Inferior parietal cortex (tissue), 1 donor: Measurements from ENCODE around the gene SLC51B.
"Not testable (repeated sequence)": the region's sequence is repeated elsewhere in the genome, so short reads cannot be mapped to it uniquely, and the experiment has no call there.

Experiments
- DNase-seq: peaks from one replicate; pipeline ENCODE4 v3.0.0-alpha.2; 2016; ENCODE audit errors: extremely low spot score

The SLC51B gene

DNA sequence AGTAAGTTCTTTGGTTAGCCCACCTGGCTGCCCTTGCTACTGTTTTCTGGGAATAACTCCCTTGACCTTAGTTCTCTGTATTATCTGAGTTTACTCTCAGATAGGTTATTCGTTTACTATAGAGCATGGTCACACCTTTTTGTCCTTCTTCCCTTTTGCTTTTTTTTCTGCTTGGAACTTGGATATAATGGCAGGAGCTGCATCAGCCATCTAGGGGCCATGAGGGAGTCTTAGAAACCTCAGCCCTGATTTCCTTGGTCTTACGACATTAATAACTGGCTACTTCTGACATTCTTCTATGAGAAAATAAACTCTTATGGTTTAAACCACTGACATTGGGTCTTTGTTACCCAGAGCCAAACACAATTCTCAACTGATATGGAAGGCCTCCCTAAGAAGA lies 3.4 kb upstream of the SLC51B start:
- no peak for DNase-seq

DNA sequence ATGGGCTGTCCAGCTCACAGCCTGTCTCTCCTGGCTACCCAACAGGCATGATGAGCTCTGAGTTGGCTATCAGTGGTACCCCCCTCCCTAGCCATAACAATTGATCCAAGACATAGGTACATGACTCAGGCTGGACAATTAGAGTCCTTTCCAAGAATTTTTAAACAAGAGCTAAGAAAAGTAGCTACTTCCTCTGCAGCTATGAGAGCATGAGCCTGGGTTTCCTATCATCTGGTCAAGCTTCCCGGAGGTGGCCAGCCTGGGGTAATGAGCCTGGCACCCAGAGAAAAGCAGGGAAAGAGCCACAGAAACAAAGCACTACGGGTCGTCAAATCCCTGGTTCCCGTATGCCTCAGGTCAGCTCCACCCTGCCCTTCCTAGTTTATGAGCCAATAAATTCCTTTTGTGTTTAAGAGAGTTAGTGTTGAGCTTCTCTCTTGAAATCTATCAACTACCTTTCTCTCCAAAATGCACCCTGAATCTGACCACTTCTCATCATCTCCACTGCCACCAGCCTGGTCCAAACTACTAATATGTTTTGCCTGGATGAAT lies 2.3 kb upstream of the SLC51B start:
- no peak for DNase-seq

DNA sequence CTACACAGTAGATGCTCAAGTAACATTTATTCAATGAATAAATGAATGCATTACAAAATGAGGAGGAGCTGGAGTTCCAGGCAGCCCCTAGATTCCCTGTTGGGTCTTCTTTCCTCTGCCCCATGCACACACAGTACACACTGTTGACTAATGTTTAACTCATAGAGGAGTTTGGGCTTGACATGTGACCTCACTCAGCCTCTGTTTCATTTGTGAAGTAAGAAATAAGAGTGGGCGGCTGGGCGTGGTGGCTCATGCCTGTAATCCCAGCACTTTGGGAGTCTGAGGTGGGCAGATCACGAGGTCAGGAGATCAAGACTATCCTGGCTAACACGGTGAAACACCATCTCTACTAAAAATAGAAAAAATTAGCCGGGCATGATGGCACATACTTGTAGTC lies 969 bp upstream of the SLC51B start:
- not testable (repeated sequence) for DNase-seq

DNA sequence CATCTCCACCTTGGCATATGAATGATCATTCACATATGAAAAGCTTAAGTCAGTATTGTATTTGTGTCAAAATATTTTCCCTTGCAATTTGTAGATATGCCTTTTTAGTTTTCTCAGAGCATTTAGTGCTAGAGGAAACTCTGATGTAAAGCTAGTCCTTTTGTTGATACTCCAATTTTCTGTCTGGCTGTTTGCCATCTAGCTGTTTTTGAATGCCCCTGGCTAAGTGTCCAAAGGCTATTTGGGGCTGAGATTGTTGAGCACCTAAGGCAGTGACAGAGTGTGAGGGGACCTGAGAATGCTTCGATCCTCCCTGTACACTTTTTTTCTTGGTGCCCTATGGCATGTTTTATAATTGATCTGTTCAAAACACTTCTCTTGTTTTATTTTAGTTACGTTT lies 3.1 kb downstream of the SLC51B start:
- DNase-seq = no peak

DNA sequence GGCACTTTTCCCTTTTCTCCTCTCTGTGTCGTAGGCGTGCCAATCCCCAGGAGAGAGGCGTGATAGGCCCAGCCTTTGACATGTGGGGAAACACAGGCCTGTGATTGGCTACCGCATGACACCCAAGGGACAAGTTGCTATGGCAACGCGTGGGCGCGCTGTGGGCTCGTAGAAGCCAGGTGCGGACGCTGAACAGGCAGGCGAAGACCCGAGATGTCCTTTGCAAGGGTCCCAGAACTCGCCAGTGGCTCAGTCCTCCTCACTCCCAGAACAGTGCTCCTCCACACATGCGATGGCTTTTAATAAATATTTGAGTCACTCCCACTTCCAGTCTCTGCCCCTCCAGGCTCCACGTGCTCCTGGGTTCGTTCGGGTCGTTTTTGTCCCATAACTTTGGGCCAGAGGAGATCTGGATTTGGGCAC lies 4.2 kb downstream of the SLC51B start:
- peak; percentile 95 for DNase-seq

DNA sequence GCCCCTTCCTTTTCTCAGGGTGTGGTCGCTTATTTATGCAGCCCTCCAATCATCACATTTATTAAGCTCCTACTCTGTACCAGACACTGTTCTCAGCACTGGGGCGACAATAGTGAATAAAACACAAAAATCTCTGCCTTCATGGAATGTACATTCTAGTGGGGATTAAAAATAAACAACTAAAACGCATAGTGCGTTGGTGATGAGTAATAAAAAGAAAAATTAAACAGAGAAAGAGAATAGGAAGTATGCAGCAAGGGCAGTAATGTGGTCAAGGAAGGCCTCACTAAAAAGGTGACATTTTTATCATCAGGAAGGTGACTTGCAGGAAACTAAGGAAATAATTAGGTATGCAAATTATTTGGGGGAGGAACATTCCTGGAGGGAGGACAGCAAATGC lies 5.1 kb downstream of the SLC51B start:
- no peak for DNase-seq

DNA sequence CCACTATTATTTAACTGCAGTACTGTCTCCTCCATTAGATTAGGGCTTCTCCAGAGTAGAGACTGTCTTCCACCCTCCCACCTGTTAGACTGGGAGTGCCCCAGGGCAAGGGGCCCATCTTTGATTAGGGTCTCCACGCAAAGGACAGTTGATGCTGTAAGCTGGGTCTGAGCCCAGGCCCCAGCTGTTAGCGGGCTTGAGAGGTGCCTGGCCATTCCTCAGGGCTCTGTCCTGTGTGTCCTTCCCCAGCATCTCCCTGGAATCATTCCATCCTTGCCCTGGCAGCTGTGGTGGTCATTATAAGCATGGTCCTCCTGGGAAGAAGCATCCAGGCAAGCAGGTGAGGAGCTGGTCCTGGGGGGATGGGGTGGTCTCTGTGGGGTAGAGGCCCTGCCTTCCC lies 6.1 kb downstream of the SLC51B start:
- DNase-seq = no peak

DNA sequence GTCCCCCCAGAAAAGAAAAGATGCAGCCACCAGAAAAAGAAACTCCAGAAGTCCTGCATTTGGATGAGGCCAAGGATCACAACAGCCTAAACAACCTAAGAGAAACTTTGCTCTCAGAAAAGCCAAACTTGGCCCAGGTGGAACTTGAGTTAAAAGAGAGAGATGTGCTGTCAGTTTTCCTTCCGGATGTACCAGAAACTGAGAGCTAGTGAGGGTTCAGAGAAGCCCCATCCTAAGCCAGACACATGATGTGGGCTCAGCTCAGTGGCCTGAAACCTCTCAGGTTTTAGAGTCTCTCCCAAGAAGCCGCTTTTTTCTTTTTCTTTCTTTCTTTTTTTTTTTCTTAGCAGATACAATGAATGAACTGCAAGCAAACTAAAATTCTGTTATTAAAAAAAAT lies 7.8 kb downstream of the SLC51B start:
- no peak for DNase-seq

DNA sequence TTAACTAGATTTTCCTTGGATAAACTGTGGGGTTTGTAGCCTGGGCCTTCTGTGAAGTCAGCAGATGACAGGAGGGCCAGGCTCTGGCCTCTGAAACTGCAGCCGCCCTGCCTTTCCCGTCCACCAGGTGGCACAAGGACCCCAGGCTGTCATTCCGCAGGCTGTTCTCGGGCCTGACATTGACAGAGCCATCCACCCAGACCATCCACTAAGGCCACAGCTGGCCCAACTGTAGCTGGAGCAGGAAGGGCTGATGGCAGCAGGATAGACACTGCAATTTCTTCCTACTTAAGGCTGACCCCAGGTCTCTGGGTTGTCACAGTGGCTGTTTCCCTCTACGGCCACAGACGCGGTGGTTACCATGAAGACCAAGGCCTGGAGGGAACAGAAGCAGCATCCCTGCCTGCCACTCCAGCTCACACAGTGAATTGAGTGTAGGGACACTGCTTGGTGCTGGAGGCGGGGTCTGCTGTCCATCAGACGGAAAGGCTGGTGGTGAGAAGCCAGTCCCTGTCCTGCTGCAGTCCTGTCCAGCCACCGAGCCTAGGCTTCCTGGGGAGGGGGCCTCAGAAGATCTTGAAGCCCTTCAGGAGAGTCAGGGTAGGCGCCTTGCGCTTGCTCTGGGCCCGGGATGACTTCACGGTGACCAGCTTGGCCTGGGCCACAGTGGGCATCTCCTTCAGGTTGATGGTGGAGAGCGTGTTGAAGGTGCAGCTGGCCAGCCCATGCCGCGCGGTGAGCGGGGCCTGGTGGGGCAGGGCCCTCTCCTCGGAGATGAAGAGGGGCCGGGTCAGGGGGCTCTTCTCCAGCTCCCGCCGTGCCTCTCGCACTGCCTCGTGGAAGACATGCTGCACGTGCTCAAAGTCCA lies 9.4 kb downstream of the SLC51B start:
- DNase-seq = peak; percentile 80

DNA sequence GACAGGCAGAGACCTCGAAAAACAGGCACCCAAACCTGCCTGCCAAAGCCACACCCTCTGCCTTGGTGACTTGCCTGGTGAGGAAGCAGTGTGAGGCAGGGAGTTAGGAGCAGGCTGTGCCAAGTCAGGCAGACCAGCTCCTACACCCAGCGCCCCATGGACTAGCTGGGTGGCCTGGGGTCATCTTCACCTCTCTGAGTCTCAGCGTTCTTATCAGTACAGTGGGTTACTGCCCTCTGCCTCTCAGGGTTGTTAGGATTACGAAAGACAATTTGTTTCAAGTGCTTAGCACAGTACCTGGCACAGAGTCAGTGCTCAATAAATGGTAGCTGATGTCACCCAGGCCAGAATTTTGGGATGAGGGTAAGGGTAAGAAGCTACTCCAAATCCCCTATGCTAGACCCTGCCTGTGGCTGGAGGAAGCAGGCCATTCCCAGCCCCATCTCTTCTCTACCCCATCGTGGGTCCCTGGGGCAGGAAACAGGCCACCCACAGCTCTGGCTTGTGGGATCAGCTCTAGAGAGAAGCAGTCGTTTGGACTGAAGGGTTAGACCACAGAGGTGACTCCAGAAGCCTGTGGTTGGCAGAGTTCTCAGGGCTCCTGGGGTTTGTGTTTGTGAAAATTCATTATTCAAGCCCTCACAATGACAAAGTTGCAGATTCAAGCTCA lies 10.1 kb downstream of the SLC51B start:
- DNase-seq = no peak

DNA sequence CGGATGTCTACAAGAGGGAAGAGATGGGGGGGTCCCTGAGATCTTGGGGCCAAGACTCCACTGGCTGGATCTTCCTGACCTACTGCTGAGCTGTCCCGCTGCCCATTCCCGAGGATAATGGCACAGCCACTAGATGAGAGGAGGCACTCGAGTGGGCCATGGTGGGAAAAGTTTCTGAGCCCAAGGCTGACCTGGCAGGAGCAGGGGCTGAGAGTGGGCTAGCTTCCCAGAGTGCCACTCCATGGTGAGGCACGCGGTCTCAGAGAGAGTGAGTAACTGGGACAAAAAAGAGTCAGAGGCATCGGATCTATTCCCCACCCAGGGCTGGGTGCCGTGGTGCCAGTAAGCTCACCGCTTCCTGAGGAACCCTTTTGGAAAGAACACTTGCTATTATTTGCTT lies 10.9 kb downstream of the SLC51B start:
- no peak for DNase-seq

DNA sequence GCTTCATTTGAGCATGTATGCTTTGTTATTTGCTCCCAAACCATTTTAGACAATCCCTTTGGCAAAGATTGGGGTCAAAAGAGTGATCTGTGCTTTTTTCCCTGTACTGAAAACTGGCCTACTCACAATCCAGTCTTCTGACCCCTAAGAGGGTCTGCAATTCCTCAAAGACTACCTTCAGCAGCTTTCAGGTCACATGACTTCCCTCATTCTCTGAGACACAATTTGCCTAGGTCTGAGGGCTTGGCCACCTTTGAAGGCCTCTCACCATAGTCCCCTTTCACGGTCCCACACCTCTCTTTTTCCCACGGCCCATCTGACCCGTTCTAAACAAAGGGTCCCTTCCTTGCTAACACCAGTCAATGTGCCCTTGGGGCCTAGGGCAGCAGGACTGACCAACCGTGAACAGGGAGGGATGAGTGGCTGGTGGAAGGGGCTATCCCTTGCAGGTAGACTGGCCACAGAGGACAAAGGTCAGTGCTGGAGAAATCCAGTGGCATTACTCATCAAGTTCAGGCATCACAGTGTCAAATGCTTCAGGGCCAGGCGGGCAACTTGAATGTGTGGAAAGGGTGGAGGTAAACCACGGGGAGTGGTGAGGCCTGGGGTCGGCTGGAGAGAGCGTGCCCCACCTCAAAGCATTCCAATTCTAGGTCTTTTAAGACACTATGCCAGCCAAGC lies 11.8 kb downstream of the SLC51B start:
- no peak for DNase-seq

DNA sequence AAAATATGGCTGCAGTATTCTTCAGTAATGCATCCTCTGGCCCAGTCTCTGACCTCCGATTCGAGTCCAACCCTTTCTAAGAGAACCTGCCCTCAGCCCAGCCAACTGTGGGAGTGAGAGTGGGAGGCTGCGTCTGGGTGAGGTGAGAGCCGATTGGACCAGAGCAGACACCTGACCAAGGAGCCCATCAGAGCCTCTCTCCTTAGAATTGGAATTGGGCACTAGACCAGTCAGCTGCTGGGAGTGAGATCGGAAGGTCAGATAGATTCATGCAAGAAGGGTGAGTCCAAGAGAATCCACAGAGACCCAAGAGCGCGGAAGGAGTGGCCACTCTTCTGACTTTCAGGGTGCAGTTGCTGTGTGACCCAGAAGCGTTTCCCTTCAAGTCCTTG lies 12.4 kb downstream of the SLC51B start:
- no peak for DNase-seq

DNA sequence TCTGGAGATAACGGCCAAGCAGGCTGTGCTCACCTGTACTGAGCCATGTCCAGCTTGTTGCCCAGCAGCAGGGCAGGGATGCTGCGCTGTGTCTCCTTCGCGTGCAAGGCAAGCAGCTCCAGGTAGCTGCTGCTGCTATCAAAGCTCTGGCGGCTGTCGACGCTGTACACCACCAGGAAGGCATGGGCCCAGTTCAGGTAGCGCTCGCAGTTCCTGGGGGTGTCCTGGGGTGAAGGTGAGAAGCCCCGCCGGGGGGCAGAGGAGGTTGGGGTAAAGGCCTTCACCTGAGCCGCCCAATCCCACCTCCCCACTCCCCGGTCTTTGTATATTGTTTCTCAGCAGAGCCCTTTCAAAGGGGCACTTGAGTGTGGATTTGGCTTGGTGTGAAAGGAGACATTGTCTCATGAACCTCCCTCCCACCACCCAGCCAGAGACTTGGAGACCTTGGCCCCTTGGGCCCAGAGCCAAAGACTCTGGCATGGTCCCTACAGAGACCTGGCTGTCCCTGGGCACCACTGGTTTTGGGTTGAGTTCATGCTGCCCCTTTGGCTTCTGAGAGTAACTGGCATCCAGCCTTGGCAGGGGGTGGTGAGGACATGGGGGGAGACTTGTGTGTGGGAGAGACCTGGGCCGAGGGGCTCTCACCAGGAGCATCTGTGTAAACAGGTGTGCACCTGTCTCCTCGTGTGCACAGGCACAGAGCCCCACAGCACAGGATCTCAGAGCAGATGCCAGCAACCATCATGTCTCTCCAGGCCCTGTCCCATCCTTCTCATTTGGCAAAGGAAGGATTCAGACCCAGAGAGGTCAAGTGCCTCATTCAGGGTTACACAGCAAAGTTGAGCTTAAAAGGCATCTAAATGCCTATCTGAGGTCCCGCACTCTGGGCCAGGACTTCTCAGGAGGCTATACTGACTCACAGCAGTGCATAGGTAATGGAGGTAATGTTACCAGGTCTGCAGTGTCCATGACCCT lies 13.5 kb downstream of the SLC51B start:
- no peak for DNase-seq

DNA sequence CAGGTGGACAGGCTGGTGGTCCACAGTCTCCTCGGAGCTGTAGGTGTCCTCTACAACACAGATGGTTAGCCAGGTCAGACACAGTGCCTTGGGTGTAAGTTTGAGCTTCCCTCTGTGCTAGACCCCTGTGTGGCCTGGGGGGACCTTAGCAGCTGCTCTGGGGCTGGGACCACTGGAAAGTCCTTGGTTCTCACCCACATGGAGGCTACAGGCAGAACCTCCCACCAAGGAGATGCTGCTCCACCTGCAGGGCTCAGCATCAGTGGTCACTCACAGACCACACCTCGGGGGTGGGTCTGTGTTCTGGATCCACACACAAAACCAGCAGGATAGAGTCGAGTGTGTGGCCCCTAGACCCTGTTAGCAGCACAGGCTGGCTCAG lies 14.2 kb downstream of the SLC51B start:
- no peak for DNase-seq

DNA sequence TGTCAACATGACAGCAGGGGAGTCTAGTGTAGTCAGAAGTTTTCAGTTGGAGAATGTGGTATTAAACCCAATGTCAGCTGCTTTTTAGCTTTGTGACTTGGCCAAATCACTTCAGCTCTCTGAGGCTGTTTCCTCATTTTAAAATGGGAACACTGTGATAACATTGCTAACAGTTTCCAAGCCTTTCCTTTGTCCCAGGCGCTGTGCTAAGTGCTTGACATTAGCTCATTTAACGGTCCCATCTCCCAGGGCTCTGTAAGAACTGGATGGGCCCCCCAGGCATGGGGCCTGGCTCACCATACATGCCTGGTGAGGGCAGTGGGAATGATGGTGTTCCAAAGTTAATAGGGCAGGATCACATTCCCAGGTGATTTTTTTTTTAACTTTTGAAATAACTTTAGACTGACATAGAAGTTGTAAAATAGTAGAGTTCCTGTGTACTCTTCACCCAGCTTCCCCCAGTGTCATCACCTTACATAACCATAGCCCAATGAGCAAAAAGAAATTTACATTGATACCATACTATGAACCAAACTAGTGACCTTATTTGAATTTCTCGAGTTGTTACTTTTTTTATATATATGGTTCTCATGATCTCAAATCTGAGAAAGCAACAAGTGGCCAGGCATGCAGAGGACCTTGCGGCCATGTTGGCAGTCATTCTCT lies 14.9 kb downstream of the SLC51B start:
- no peak for DNase-seq

DNA sequence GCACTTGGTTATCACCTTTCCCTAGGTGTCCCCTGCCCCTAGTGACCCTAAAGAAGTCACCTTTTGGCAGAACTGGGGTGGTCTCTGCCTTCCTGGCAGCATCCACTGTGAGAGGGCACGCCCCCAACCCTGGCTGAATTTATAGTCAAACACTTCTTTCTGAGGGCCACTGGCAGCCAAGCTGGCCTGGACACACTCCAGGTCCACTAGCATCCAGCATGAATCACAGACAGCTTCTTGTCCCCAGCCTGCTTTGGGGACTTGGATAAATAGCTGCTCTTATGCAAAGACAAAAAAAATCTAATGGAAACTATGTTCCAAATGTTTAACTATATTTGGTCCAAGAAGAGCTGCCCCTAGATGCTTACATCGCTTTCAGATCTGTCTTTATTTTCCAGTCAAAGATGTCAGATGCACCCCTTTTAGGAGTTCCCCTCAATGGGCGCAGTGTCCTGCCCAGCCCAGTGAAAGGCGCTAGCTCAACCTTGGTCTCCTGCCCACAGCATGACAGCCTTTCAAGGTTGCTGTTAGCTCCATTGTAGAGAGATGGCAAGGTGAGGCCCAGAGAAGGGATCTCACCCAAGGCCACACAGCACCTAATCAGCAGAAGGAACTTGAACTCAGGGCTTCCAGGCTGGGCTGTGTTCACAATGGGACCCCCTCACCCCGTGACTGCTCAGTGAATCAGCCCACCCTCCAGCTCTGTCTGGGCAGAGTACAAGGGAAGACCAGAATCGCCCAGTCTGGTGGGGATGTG lies 15.6 kb downstream of the SLC51B start:
- DNase-seq = peak; percentile 58

DNA sequence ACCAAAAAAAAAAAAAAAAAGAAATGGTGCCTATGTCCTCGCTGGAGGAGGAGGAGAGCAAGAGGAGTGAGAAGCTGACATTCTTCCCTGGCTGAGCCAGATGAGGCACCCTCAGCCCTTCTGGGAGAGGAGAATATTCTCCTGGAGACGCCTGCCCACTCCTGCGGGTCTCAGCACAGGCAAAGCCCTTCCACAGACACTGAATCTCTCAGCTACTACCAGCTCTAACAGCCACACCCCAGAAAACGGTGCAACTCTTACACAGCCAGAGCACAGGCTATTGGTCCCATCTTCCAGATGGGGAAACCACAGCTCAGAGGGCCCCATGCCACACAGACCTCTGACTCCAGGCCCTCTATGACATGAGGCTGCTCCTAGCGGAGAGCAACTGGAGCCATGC lies 16.9 kb downstream of the SLC51B start:
- no peak for DNase-seq

DNA sequence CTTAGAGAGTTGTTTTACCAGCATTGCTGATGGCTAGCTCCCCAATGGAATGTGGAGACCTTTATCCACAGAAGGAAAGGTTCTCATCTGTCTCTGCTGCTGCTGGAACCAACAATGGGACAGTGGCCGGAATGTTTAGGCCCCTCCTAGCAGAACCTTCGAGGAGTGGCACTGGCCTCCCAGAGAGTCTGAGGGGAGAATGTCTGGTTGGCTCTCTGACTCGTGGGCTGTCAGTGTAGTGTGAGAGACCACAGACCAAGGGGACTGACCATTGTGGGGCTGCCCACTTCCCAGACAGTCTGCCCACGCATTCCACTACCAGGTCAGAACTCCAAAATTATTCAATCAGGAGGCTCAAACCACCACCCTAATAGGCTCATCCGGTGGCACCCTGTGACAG lies 17.5 kb downstream of the SLC51B start:
- DNase-seq = no peak

DNA sequence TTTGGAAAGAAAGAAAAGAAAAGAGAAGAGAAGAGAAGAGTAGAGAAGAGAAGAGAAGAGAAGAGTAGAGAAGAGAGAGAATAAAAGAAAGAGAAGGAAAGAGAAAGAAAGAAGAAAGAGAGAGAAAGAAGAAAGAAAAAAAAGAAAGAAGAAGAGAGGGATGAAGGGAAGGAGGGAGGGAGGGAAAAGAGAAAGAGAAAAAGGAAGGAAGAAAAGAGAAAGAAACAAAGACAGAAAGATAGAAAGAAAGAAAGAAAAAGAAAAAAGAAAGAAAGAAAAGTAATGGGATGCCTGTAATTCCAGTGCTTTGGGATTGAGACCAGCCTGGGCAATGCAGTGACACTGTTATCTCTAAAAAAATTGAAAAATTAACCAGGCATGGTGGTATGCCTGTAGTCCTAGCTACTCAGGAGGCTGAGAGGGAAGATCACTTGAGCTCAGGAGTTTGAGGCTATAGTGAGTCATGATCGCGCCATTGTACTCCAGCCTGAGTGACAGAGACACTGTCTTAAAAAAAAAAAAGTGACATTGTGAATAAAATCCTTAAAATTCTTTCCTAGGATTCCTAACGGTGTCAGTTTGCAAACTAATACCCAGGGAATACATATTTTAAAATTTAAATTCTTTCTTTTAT lies 20.9 kb downstream of the SLC51B start:
- no peak for DNase-seq
